ENCODE data around the gene CHCHD6.

CHCHD6 gene

GRCh38 chr3:126938520-126939337, 234.7 kb downstream of the CHCHD6 start:
- DNase-seq (ENCODE audit: low spot score) = peak; percentile 44

GRCh38 chr3:126939338-126939718, 235.3 kb downstream of the CHCHD6 start:
- DNase-seq (ENCODE audit: low spot score) = no peak

GRCh38 chr3:126939733-126940132, 235.7 kb downstream of the CHCHD6 start:
- no peak for DNase-seq (ENCODE audit: low spot score)

- no peak for DNase-seq (ENCODE audit: low spot score)
These were observed 237.8 kb downstream of the CHCHD6 start for GRCh38 chr3:126941721-126942270.

- DNase-seq (ENCODE audit: low spot score) = no peak
These were observed 240.3 kb downstream of the CHCHD6 start for GRCh38 chr3:126944089-126944965.

GRCh38 chr3:126945171-126945721, 241.2 kb downstream of the CHCHD6 start:
- no peak for DNase-seq (ENCODE audit: low spot score)

- no peak for DNase-seq (ENCODE audit: low spot score)
These were observed 241.9 kb downstream of the CHCHD6 start for GRCh38 chr3:126945891-126946290.

GRCh38 chr3:126946405-126946804, 242.4 kb downstream of the CHCHD6 start:
- DNase-seq (ENCODE audit: low spot score) = no peak

GRCh38 chr3:126947429-126947828, 243.4 kb downstream of the CHCHD6 start:
- DNase-seq (ENCODE audit: low spot score) = no peak

- no peak for DNase-seq (ENCODE audit: low spot score)
These were observed 245.0 kb downstream of the CHCHD6 start for GRCh38 chr3:126948980-126949535.

GRCh38 chr3:126951561-126951960, 247.5 kb downstream of the CHCHD6 start:
- DNase-seq (ENCODE audit: low spot score) = no peak

GRCh38 chr3:126952261-126952982, 248.4 kb downstream of the CHCHD6 start:
- DNase-seq (ENCODE audit: low spot score) = no peak

- DNase-seq (ENCODE audit: low spot score) = no peak
These were observed 249.1 kb downstream of the CHCHD6 start for GRCh38 chr3:126952983-126953660.

GRCh38 chr3:126954141-126954842, 250.3 kb downstream of the CHCHD6 start:
- no peak for DNase-seq (ENCODE audit: low spot score)

- DNase-seq (ENCODE audit: low spot score) = no peak
These were observed 251.2 kb downstream of the CHCHD6 start for GRCh38 chr3:126955004-126955790.

- DNase-seq (ENCODE audit: low spot score) = no peak
These were observed 252.3 kb downstream of the CHCHD6 start for GRCh38 chr3:126956361-126956760.

- DNase-seq (ENCODE audit: low spot score) = no peak
These were observed 253.0 kb downstream of the CHCHD6 start for GRCh38 chr3:126956866-126957650.
